SH-SY5Y (cell line): ENCODE data around the gene KCNK16.

Experiments
- GATA2 ChIP-seq: IDR thresholded peaks from 2 replicates; pipeline ENCODE4 v1.6.1; 2011; ENCODE audit warnings: mild to moderate bottlenecking, low read depth, low read length
- GATA3 ChIP-seq: IDR thresholded peaks from 2 replicates; pipeline ENCODE4 v1.6.1; 2011; ENCODE audit warnings: low read depth, mild to moderate bottlenecking, low read length, moderate library complexity

- TF ChIP-seq GATA2: no peak
- no peak for TF ChIP-seq GATA3
Measured at GRCh38 chr6:39279539-39279938, 43.0 kb downstream of the KCNK16 start.
